ENCODE measurements around the gene CAMTA1.

The CAMTA1 gene

DNA sequence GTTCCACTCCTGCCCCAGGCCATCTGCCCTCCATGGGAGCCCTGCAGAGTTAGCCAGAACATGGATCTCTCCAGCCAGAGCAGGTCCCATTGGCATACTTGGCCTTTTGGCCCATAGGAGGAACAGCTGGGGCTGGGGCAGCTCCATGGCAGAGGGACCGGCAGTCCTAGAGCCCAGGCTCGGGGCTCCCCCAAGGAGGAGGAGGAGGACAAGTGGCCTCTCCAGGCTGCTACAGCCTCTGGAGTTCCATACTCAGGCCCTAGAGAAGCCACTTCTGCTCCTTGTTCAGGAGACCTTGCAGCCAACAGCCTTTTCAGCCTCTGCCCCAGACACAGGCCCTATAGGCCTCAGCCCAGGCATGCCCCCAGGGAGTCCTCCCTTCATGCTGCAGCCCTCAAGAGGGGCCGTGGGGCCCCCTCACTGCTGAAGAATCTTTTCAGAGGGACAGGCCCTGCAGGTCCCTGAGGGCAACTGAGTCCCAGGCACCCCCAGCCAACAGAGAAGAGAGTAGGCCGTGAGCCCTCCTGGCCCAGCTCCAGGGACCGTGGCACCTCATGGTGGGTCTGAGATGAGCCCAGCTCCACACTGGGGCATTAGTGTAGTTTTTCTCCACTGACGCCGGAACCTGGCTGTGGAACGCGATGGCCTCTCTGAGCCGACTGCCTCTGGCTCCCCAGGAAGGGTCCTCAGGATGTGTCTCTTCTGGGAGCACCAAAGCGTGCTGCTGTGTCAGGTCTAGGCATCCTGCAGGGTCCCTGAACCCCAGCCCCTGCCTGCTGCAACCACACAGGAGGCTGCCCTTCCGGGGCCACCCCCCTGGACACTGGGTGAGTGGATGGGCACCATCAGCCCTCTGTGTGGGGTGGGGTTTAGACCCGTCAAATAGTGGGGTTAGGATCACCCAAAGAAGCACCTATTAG, 688.2 kb downstream of the CAMTA1 start:
- no peak for DNase-seq (ENCODE audit: low read depth in 3 of 3)

DNA sequence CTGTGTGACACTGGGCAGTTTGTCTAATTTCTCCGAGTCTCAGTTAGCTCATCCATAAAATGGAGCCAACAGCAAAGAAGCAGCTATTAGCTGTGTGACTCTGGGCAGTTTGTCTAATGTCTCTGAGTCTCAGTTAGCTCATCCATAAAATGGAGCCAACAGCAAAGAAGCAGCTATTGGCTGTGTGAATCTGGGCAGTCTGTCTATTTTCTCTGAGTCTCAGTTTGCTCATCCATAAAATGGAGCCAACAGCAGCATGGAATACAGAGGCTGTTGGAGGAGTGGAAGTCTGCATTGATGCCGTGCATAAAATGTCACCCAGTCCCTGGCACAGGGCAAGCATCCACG, 688.9 kb downstream of the CAMTA1 start:
- DNase-seq (ENCODE audit: low read depth in 3 of 3): no peak

DNA sequence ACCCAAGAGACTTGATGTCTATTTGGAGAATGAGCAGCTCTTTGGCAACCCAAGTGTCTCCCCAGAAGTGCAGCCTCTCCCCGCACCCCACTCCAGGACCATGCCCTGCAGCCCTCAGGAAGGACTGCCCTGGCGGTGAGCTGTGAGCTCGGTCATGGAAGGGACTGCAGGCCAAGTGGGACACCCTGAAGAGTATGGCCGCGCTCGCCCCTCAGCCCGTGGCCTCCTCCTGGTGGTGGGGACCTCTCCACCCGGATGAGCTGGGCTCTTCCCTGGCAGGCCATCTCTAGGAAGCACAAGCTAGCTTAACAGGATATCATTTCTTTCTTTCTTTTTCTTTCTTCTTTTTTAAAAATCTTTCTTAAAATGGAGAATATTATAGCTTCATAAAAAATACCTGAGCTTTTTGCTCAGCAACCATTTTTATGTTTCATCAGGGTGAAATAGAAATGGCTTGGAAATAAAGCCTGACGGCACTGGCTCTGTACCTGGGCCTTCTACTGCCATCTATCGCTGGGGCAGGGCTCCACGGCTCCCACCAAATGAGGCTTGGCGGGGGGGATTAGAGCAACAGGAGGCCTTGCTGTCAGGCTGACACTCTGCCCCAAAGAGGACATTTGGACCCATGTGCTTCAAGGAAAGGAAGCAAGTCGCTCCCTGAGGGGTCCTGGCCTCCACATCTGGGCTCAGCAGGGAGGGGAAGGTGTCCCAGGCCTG, 689.7 kb downstream of the CAMTA1 start:
- DNase-seq (ENCODE audit: low read depth in 3 of 3): no peak

DNA sequence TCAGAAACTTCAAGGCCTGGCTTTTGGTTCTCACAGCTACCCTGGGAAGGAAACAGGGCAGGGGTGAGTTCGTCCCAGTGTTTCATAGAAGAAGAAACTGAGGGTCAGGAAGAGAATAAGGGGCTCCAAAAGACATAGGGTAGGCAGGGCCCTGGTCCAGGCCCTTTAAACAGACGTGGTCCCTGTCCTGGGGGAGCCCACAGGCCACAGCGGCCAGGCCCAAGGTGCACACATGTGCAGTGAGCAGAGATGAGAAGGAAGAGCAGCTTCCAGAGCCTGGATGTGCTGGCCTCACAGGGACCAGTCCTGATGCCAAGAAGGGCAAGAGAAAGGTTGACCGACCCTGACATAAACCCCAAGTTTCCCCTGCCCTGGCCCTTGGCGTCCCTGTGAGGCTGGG, 690.4 kb downstream of the CAMTA1 start:
- DNase-seq (ENCODE audit: low read depth in 3 of 3): no peak

DNA sequence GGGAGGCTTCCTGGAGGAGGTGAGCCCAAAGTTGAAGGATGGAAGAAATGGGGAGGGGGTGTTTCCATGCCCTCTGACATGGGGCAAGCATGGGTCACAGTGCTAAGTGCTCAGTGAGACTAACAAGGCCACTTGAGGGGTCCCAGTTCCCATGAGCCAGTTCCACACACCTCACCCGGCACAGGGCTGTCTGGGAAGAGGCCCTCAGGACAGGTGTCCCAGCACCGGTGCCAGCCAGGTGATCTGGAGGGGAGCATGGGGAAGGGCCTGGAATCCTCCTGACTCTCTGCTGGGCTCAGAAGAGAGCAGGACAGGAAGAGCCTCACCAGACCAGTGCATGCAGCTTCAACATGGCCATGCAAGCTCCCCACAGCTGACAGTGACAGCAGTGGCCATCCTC, 691.1 kb downstream of the CAMTA1 start:
- DNase-seq (ENCODE audit: low read depth in 3 of 3): no peak

DNA sequence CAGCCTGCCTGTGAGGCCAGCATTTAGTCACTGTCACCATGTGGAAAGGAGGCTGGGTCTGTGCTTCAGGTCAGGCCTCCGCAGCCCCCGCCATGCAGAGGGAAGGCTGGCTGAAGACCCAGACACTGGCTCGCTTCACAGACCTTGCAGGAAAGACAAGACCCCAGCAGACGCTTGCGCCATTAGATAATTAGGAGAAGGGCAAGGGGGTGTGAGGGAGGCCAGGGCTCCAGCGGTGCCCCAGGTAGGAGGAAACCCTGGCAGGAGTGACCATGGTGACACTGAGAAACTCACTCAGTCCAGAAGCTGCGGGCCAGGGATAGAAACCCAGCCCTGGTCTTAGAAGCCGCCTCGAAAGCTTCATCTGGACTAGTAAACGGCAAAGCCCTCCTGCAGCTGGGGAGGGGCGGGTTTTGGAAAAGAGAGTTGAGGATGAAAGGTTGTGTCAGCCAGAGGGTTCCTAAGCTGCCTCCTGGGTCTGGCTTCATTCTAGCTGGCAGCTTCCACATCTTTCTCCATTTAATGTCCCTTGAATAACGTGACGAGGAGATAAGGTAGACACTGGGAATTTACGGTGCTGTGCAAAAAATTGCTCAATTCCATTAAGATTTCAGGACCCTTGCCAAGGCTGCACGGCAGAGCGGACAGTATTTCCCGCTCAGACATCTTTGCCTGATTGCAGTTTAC, 691.8 kb downstream of the CAMTA1 start:
- DNase-seq (ENCODE audit: low read depth in 3 of 3): no peak

DNA sequence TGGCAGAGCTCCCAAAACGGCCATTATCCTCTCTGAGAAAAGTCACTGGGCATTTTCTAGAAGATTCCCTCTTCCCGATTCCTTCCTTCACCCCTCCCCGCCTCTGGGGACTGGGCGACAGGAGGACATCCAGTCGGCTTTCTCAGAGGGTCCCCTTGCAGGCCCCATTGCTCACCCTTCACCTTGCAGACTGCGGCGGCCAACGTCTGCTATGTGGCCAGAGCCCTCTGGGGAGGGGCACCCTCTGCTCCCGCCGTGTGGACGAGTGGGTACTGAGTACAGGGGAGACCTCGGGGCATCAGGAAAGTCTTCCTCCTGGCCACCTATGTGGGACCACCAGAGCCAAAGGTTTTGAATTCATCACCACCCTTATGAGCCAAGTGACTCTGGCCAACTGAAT, 692.3 kb downstream of the CAMTA1 start:
- no peak for DNase-seq (ENCODE audit: low read depth in 3 of 3)

DNA sequence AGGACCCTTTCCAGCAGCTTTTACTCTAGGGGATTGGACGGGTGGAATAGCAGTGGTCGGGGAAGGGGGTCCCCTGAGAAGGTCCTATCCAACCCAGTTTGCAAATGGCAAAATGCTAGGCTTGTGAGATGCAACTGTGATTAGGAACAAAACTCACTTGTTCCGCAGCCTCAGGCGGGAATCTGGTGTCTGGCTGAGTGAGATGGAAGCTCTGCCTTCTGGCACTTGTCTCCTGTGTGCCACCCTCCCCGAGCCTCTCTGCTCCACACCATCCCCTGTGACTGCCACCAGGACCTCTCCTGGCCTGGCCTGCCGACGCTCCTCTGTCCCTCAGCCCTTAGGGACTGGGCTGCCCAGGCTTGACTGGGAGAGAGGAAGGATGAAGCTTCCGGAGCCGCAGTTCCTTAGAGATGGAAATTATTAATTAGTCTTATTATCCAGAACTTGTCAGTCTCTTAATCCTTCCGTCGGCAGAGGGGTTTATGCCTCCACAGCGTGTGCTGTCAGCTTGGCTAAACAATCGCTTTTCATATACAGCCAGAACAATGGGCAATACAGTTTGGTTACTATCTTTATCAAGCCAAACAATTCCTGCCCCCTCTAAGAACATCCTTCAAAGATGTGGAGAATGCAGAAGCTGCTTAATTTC, 693.0 kb downstream of the CAMTA1 start:
- DNase-seq (ENCODE audit: low read depth in 3 of 3): no peak

DNA sequence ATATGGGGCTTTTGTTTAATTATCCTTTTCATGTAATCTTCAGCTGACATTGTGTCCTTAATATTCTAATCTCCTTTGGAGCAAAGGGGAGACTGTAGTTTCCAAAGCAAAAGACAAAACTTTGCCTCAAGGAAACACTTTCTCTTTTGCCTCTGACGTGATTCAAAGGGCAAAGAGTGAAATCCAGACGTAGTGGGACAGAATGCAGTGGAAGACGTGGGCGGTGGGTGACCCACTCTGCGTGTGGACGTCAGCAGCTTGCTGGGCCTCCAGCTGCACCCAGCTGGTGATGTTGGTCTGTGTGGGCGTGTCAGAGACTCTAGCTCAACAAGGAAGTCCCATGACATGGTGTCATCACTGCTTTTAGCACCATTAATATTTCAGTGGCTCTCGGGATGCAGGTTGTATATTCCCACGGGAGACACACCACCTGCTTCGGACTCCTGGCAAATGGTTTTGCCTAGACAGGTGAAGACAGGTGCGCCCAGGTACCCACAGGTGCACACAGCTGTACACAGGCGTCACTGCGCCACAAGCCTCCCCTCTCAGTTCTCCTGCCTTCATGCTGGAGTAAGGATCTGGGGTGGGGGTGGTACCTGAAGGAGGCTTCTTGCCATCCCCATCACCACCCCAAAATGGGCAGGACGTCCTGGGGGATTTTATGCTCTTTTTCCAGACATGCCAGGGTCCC, 693.7 kb downstream of the CAMTA1 start:
- DNase-seq (ENCODE audit: low read depth in 3 of 3): peak in 1 of 3 experiments; percentile 1

DNA sequence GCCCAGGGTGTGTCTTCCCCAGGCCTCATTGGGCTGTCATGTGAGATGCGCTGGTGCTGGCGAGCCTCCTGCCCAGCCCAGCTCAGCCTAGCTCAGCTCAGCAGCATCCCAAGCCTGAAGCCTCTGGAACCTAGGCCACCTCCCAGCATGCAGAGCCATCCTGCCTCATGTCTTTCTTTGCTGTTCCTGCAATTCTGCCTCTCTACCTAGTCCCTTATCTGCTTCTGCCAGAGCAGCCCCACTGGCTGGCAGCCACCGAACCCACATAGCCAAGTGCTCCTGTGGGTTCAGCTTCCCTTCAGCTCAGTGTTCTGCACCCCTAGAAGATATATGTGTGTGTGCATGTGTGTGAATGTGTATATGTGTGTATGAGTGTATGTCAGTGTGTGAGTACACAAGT, 694.3 kb downstream of the CAMTA1 start:
- DNase-seq (ENCODE audit: low read depth in 3 of 3): no peak

DNA sequence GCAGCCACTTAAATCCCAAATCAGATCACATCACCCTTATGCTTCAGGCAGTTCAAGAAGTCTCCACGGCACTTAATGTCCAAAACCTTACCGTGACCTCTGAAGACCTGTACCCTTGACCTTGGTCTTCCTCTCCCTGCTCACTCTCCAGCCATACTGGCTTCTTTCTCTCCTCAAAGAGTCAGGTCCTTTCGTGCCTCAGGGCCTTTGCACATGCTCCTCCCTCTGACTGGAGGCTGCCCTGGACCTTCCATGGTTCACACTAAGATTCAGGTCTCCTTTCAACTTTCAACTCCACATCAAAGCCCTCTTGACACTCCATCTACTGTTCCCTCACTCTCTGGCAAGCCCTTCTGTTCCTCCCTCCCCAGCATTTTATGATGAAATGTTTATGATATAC, 695.9 kb downstream of the CAMTA1 start:
- no peak for DNase-seq (ENCODE audit: low read depth in 3 of 3)

DNA sequence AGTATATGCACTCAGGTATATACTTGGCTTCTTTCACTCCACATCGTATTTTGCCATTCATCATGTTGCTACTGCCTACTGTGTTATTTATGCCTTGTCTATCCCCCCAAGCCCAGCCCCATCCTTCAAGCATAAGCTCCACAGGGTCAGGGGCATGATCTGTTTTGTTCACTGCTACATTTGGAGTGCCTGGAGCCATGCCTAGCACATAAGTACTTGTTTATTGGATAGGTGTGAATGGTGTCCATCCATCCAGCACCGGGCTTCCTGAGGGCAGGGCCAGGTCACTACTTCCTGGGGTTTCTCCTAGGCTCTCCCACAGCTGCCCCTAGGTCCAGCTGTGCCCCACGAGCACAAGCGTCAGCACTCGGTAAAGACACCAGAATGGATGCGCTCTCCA, 696.8 kb downstream of the CAMTA1 start:
- no peak for DNase-seq (ENCODE audit: low read depth in 3 of 3)

DNA sequence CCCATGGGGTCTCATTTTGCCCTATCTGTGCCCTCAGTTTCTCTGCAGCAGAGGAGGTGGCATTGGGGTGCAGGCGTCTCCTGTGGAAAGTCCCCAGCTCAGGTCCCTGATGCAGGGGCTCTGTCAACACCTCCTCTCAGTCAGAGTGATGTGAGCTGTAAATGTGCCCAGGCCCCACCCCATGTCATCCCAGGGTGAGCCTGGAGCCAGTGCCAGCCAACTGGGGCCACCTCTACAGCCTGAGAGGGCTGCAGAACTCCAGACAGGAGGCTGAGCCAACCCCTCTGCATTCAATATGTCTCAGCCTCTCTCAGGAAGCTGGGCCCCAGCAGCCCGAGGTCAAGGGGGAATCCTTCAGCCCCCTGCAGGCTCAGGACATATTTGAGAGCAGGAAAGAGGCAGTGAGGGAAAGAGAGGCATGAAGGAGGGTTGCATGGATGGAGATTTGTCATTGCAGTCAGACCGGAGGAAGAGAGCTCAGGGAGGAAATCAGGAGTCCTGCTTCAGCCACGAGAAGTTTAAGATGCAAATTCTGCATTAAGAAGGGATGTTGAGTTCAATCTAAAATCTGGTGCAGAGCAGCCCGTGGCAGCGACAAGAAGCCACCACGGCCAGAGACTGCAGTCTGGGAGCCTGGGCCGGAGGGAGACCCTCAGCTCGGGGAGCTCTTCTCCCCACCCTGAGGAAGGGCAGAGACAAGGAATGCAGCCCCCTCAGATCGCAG, 697.7 kb downstream of the CAMTA1 start:
- no peak for DNase-seq (ENCODE audit: low read depth in 3 of 3)

DNA sequence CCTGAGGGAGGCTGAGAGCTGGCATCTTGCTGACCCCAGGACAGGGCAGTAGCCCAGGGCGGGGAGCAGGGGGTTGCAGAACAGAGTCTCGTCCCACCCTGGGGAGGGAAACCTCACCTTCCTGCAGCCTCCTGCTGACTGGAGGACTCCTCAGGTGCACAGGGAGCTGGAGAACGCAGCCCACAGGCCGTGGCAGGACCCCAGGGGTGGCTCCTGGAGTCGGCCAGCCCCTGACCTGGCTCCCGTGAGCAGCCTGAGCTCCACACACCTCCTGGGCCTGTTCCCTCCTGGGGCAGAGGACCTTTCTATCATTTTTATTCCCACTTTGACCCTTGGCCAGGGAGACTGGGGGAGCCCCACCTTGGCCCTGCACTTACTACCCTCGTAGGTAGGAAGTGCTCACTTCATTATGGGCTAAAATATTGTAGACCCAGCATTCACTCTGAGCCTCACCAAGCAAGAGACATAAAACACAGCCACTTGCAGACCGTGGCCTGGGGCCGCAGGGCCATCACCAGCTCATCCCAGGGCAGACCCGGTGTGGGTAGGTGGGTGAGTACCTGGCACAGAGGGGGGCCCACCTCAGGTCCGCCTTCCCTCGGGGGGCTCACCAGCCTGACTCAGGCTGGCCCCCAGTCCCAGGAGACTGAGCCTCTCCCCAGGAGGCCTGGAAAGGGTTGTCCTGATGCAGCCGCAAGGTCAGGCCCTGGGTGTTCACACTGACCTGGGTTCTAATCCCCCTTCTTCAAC, 698.6 kb downstream of the CAMTA1 start:
- DNase-seq (ENCODE audit: low read depth in 3 of 3): no peak

DNA sequence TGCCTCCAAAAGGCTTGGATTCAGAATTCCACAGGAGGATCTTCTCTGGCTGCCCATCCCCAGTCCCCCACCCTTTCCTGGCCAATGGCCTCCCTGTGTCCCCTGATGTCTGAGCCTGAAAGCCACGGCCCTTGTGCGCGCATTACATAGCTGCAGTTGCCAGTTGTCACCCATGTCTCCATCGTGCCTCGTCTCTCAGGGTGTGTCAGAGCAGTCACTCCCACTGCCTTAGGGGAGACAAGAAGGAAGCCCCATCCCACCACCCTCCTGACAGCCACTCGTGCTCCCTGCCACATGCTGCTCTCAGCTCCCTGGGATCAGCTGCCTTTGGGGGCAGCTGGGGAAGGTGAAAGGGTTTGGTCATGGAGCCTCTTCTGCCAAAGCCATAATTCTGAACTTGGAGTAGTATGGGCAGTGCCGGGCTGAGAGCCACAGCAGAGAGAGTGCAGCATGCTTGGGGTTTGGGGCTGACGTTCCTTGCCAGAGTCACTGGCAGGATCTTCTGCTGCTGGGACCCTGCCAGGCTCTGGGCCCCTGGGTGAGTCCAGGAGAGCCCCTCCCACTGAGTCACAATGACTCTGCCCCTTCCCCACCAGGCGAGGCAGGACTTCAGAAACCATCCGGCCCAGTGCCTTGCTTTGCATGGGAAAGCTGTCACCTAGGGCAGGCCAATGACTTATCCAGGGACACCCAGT, 700.0 kb downstream of the CAMTA1 start:
- DNase-seq (ENCODE audit: low read depth in 3 of 3): no peak

DNA sequence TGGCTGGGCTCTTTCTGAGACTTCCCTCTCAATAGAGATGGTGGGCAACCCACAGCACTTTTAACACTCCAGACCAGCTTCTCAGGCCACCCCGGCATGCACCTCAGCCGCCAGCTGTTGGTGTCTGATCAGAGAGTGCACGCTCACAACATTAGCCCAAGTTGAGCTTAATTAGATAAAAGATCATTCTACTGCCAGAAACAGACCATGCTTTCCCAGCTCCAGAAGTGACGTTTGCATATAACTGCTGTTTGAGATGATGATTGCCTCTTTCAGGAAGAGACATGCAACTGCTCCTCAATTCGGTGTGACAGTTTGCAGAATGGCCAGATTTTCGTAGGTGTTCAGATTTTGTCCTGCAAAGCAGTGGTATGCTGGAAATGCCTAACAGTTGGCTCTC, 700.6 kb downstream of the CAMTA1 start:
- DNase-seq (ENCODE audit: low read depth in 3 of 3): no peak

DNA sequence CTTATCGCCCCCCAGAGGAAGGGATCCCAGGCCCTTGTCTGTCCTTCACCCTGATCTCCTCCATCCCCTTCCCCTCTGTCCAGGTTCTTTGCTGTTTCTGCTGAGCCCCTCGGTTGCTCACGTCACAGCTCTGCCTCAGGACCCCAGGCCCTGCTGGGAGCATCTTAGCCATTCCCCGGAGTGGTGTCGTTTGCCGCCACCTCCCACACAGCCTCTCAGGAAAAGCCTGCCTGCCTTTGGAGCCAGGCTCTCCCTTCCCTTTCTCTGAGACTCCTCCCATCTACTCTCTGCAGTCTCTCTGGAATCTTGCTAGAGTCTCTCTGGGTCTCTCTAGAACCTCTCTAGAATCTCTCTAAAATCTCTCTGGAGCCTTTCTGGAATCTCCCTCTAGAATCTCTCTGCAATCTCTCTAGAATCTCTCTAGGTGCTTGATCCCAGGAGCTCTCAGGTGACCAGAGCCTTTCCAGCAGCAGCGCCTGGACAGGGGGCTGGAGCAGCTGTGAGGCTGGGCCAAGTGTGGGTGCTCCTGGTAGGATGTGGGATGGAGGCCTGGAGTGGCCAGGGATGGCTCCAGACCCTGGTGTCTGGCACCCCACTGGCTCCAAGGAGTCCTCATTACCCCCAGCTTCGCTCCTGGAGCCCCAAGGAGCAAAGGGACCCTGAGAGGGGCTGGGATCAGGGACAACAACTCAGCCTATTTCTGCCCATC, 702.7 kb downstream of the CAMTA1 start:
- DNase-seq (ENCODE audit: low read depth in 3 of 3): no peak

DNA sequence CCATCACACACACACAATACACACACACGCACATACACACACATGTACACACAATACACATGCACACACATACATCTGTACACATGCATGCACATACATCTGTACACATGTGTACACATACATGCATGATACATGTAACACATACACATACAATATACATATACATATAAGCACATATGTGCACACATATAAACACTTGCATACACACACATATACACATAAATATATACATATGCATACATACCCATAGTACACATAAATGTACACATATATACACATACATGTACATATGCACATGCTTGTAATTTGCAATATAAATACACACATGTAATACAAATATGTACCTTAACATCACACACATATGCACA, 703.2 kb downstream of the CAMTA1 start:
- no peak for DNase-seq (ENCODE audit: low read depth in 3 of 3)

DNA sequence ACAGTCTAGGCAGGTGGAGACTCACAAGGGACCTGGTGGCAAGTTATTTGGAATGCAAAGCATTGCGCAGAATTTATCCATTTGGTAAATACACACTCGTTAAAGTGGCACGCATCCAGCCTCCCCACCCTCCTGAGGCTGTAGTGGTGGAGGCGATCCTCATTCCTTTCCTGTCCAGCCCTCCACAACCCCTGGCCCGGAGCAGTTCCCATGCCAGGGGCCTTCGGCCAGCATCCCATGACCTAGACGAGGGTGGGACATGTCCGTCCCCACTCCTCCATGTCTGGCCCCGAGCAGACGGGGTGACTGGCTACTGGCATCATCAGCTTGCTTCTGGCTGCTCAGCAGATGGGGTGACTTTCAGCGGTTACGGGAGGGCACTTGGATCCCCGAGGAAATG, 704.3 kb downstream of the CAMTA1 start:
- DNase-seq (ENCODE audit: low read depth in 3 of 3): no peak

Measured in stimulated activated CD4-positive, alpha-beta T cell treated with anti-CD3 and anti-CD28 coated beads, TNF-alpha, amount 100 ng/mL, for 24 hours (primary cell).